Measurements from ENCODE around the gene TTC4.

TTC4 gene

GRCh38 chr1:54695764-54696163, 19.9 kb upstream of the TTC4 start:
- Mint-ChIP-seq H3K36me3 (no peaks in the 10 kb centered on the region), H3K4me1 (no peaks in the 10 kb centered on the region), H3K27ac (no peak overlapping the region), H3K4me3 (no peak overlapping the region), H3K9me3 (no peaks in the 10 kb centered on the region), H3K27me3 (peaks cover 24% of the 10 kb centered on the region)
- CTCF ChIA-PET: no interaction called here
- DNase-seq: no peak

DNA sequence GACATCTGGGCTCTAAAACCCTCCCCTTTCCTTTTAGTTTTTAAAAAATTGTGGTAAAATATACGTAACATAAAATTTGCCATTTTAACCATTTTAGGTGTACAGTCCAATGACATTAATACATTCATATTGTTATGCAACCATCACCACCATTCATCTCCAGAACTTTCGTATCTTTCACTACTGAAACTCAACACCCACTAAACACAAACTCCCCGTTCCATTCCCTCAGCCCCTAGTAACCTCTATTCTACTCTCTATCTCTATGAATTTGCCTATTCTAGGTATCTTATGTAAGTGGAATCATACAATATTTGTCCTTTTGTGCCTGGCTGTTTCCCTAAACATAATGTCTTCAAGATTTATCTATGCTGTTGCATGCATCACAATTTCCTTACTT, 19.4 kb upstream of the TTC4 start:
- no peak for DNase-seq
- Mint-ChIP-seq H3K4me3 (no peak overlapping the region), H3K27ac (no peak overlapping the region), H3K9me3 (no peaks in the 10 kb centered on the region), H3K27me3 (peaks cover 28% of the 10 kb centered on the region), H3K4me1 (no peaks in the 10 kb centered on the region), H3K36me3 (no peaks in the 10 kb centered on the region)
- CTCF ChIA-PET: no interaction called here

GRCh38 chr1:54697896-54698295, 17.8 kb upstream of the TTC4 start:
- no peak for DNase-seq
- CTCF ChIA-PET: no interaction called here
- Mint-ChIP-seq H3K27me3 (peaks cover 24% of the 10 kb centered on the region), H3K4me3 (no peak overlapping the region), H3K9me3 (no peaks in the 10 kb centered on the region), H3K4me1 (no peaks in the 10 kb centered on the region), H3K36me3 (no peaks in the 10 kb centered on the region), H3K27ac (no peak overlapping the region)

- no peaks in the 10 kb centered on the region for H3K36me3 Mint-ChIP-seq
- CTCF ChIA-PET: no interaction called here
- peaks cover 25% of the 10 kb centered on the region for H3K27me3 Mint-ChIP-seq
- no peaks in the 10 kb centered on the region for H3K4me1 Mint-ChIP-seq
- H3K9me3 Mint-ChIP-seq: no peaks in the 10 kb centered on the region
- H3K27ac Mint-ChIP-seq: no peak overlapping the region
- DNase-seq: no peak
- no peak overlapping the region for H3K4me3 Mint-ChIP-seq
These were observed 17.3 kb upstream of the TTC4 start for GRCh38 chr1:54698346-54698745.

DNA sequence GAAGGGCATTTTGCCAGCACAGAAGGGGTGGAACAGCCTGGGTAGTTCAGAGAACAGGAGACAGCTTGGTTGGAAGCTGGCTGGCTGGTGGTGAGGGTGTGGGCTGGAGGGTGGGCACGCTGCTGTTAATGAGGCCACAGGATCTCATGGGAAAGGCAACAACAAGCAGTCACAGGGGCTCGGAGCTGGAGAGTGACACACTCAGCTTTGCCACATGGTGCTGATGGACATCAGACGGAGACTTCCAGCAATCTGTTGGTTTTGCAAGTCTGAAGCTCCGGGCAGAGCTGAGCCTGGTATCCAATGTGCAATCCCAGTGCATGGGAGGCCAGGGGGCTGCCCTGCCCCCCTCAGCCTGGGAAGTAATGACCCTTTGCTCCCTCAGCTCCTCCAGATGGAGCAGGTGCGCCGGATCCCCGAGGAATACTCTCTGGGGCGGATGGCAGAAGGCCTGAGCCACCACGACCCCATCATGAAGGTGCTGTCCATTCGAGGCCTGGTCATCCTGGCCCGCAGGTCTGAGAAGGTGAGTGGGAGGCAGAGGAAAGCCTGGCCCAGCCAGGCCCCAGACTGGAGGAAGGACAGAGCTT, 15.6 kb upstream of the TTC4 start:
- Mint-ChIP-seq H3K4me1 (no peaks in the 10 kb centered on the region), H3K36me3 (no peaks in the 10 kb centered on the region), H3K9me3 (no peaks in the 10 kb centered on the region), H3K27ac (no peak overlapping the region), H3K27me3 (peaks cover 25% of the 10 kb centered on the region), H3K4me3 (no peak overlapping the region)
- CTCF ChIA-PET: interaction anchor here (0.9 kb wide), 1 partner anchor 200 kb away, joined by 3 read pairs; no protein-coding TSS in a partner anchor
- no peak for DNase-seq

- no peaks in the 10 kb centered on the region for H3K36me3 Mint-ChIP-seq
- CTCF ChIA-PET: interaction anchor here (0.9 kb wide), 1 partner anchor 201 kb away, joined by 3 read pairs; no protein-coding TSS in a partner anchor
- DNase-seq: no peak
- H3K27ac Mint-ChIP-seq: no peak overlapping the region
- H3K4me1 Mint-ChIP-seq: no peaks in the 10 kb centered on the region
- H3K27me3 Mint-ChIP-seq: peaks cover 25% of the 10 kb centered on the region
- no peaks in the 10 kb centered on the region for H3K9me3 Mint-ChIP-seq
- no peak overlapping the region for H3K4me3 Mint-ChIP-seq
These were observed 14.6 kb upstream of the TTC4 start for GRCh38 chr1:54701066-54701465.

- H3K27me3 Mint-ChIP-seq: peaks cover 25% of the 10 kb centered on the region
- DNase-seq: no peak
- no peak overlapping the region for H3K4me3 Mint-ChIP-seq
- H3K27ac Mint-ChIP-seq: no peak overlapping the region
- no peaks in the 10 kb centered on the region for H3K9me3 Mint-ChIP-seq
- CTCF ChIA-PET: interaction anchor here (0.7 to 1.2 kb wide), 3 partner anchors 30 to 108 kb away, joined by 3 to 4 read pairs (median 3); no protein-coding TSS in a partner anchor
- H3K36me3 Mint-ChIP-seq: no peaks in the 10 kb centered on the region
- no peaks in the 10 kb centered on the region for H3K4me1 Mint-ChIP-seq
These were observed 13.7 kb upstream of the TTC4 start for GRCh38 chr1:54701996-54702395.

- no peak for DNase-seq
- H3K9me3 Mint-ChIP-seq: no peaks in the 10 kb centered on the region
- H3K4me1 Mint-ChIP-seq: no peaks in the 10 kb centered on the region
- CTCF ChIA-PET: no interaction called here
- peaks cover 24% of the 10 kb centered on the region for H3K27me3 Mint-ChIP-seq
- no peak overlapping the region for H3K27ac Mint-ChIP-seq
- no peak overlapping the region for H3K4me3 Mint-ChIP-seq
- no peaks in the 10 kb centered on the region for H3K36me3 Mint-ChIP-seq
These were observed 12.2 kb upstream of the TTC4 start for GRCh38 chr1:54703471-54703870.

DNA sequence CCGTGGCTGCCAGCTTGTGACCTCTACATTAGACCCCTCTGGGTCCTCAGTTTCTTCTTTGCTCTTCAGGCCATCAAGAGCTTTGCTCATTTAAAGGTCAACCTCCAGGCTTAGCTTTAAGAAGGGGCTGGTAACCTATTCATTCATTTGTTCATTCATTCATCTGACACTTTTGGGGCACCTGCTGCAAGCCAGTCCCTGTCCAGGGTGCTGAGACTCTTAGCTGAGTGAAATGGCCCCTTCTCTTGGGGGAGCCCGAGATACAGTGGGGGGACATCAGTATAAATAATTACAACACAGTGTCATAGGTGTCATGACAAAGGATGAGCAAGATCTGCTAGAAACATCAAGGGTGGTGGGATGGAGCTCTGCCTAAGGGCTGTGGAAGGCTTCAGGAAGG, 10.5 kb upstream of the TTC4 start:
- peaks cover 10% of the 10 kb centered on the region for H3K27me3 Mint-ChIP-seq
- no peak overlapping the region for H3K4me3 Mint-ChIP-seq
- no peaks in the 10 kb centered on the region for H3K4me1 Mint-ChIP-seq
- CTCF ChIA-PET: no interaction called here
- DNase-seq: no peak
- no peak overlapping the region for H3K27ac Mint-ChIP-seq
- H3K9me3 Mint-ChIP-seq: no peaks in the 10 kb centered on the region
- H3K36me3 Mint-ChIP-seq: no peaks in the 10 kb centered on the region

- CTCF ChIA-PET: no interaction called here
- DNase-seq: no peak
- peaks cover 6% of the 10 kb centered on the region for H3K27me3 Mint-ChIP-seq
- H3K4me3 Mint-ChIP-seq: no peak overlapping the region
- H3K36me3 Mint-ChIP-seq: no peaks in the 10 kb centered on the region
- no peaks in the 10 kb centered on the region for H3K9me3 Mint-ChIP-seq
- H3K27ac Mint-ChIP-seq: no peak overlapping the region
- no peaks in the 10 kb centered on the region for H3K4me1 Mint-ChIP-seq
These were observed 9.2 kb upstream of the TTC4 start for GRCh38 chr1:54706419-54706818.

- no peak overlapping the region for H3K4me3 Mint-ChIP-seq
- DNase-seq: no peak
- no peaks in the 10 kb centered on the region for H3K9me3 Mint-ChIP-seq
- H3K27ac Mint-ChIP-seq: no peak overlapping the region
- no peaks in the 10 kb centered on the region for H3K4me1 Mint-ChIP-seq
- H3K27me3 Mint-ChIP-seq: peaks cover 4% of the 10 kb centered on the region
- no peaks in the 10 kb centered on the region for H3K36me3 Mint-ChIP-seq
- CTCF ChIA-PET: no interaction called here
These were observed 7.3 kb upstream of the TTC4 start for GRCh38 chr1:54708385-54708784.

DNA sequence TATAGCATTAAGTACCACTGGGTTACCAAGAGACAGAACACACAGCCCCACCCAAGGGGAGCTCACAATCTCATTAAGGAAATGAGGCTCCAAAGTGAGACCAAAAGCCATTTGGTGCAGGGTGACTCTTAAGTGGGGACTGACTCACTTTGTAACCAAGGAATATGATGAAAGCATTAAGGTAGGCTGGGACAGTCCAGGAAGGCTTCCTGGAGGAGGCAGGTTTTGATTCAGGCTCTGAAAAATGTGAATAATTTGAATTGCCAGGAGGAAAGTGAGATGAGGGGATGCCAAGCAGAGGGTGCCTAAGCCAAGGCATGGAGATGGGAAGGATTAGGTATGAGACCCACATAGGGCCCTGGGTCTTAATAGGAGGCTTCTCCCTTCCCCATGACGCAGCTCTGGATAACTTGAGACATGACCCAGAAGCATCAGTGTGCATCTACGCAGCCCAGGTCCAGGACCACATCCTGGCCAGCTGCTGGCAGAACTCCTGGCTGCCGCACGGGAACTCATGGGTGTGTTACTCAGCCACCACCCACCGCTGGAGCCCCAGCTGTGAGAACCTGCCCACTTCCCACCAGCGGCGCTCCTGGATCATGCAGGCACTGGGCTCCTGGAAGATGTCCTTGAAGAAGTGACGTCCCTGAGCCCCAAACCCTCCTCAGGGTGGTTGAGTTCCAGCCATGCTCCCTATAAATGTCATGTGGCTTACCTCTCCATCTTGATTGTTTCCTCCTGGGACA, 5.9 kb upstream of the TTC4 start:
- Mint-ChIP-seq H3K4me3 (no peak overlapping the region), H3K36me3 (no peaks in the 10 kb centered on the region), H3K9me3 (no peaks in the 10 kb centered on the region), H3K27ac (no peak overlapping the region), H3K4me1 (no peaks in the 10 kb centered on the region), H3K27me3 (peaks cover 11% of the 10 kb centered on the region)
- CTCF ChIA-PET: no interaction called here
- no peak for DNase-seq

GRCh38 chr1:54710434-54710833, 5.2 kb upstream of the TTC4 start:
- Mint-ChIP-seq H3K27ac (no peak overlapping the region), H3K36me3 (no peaks in the 10 kb centered on the region), H3K4me1 (peaks cover 5% of the 10 kb centered on the region), H3K9me3 (no peaks in the 10 kb centered on the region), H3K27me3 (peaks cover 11% of the 10 kb centered on the region), H3K4me3 (no peak overlapping the region)
- no peak for DNase-seq
- CTCF ChIA-PET: no interaction called here

DNA sequence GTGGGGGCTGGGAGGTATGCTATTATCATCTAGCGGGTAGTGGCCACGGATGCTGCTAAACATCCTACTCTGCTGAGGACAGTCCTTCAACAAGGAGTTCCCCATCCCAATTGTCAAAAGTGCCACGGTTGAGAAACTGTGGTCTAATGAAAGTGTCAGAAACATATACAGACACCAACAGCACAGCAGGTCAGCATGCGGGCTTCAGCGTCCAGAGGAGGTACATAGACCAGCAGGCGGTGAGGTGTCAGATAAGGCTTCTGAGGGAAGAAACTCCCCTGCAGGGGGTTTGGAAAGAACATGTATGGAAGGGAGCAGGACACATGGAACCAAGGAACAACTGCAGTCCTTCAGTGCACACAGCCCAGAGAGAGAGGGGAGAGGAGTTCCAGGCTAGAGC, 4.8 kb upstream of the TTC4 start:
- no peaks in the 10 kb centered on the region for H3K36me3 Mint-ChIP-seq
- CTCF ChIA-PET: no interaction called here
- peaks cover 6% of the 10 kb centered on the region for H3K4me1 Mint-ChIP-seq
- H3K27ac Mint-ChIP-seq: no peak overlapping the region
- no peak for DNase-seq
- peaks cover 11% of the 10 kb centered on the region for H3K27me3 Mint-ChIP-seq
- no peaks in the 10 kb centered on the region for H3K9me3 Mint-ChIP-seq
- H3K4me3 Mint-ChIP-seq: no peak overlapping the region

GRCh38 chr1:54711536-54711935, 4.1 kb upstream of the TTC4 start:
- Mint-ChIP-seq H3K36me3 (no peaks in the 10 kb centered on the region), H3K27ac (no peak overlapping the region), H3K27me3 (peaks cover 11% of the 10 kb centered on the region), H3K9me3 (no peaks in the 10 kb centered on the region), H3K4me3 (no peak overlapping the region), H3K4me1 (peaks cover 12% of the 10 kb centered on the region)
- CTCF ChIA-PET: no interaction called here
- no peak for DNase-seq
